B cell (primary cell): ENCODE results near the gene CYTH4.

ENCODE experiments used
- EZH2 ChIP-seq: IDR thresholded peaks from 2 replicates; pipeline ENCODE4 v1.6.1; 2012; ENCODE audit warnings: borderline replicate concordance, low read depth, mild to moderate bottlenecking, moderate library complexity, low read length; ENCODE audit not compliant: insufficient read depth, poor library complexity, severe bottlenecking
- TF ChIP-seq, protein P1 (sequence below): fragments of 200-600 bp; IDR thresholded peaks from one replicate; pipeline ENCODE4 v1.8.0; 2022; ENCODE audit warnings: antibody characterized with exemption, mild to moderate bottlenecking

DNA sequence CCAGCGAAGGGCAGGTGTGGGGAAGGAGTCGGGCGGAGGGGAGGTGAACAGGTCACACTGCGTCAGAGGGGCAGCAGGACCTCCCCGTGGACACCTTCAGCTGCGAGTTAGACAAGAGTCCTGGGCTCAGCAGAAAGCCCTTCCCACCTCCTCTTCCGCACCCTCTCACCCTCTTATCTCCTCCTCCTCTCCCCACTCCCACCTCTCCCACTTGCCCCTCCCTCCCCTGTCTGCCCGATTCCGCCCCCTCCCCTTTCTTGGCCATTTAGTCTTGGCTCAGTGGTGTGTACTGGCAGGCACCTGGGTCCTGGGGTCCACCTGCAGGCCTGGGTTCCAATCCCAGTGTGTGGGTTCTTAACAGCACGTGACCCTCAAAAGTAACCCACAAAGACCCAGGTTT, 37.2 kb downstream of the CYTH4 start:
- TF ChIP-seq EZH2: no peak
- TF ChIP-seq, protein P1, sequence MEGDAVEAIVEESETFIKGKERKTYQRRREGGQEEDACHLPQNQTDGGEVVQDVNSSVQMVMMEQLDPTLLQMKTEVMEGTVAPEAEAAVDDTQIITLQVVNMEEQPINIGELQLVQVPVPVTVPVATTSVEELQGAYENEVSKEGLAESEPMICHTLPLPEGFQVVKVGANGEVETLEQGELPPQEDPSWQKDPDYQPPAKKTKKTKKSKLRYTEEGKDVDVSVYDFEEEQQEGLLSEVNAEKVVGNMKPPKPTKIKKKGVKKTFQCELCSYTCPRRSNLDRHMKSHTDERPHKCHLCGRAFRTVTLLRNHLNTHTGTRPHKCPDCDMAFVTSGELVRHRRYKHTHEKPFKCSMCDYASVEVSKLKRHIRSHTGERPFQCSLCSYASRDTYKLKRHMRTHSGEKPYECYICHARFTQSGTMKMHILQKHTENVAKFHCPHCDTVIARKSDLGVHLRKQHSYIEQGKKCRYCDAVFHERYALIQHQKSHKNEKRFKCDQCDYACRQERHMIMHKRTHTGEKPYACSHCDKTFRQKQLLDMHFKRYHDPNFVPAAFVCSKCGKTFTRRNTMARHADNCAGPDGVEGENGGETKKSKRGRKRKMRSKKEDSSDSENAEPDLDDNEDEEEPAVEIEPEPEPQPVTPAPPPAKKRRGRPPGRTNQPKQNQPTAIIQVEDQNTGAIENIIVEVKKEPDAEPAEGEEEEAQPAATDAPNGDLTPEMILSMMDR: no peak
